ENCODE results near the gene HRG. TPM values are rescaled to one million over a fixed set of nuclear protein-coding genes. Genes with fewer than 3 reads are reported as not detected.
"Not testable (repeated sequence)": the region's sequence is repeated elsewhere in the genome, so short reads cannot be mapped to it uniquely, and the experiment has no call there.

Gene HRG
- total and polyA plus RNA-seq, 2 experiments from 2014 or later: not detected

DNA sequence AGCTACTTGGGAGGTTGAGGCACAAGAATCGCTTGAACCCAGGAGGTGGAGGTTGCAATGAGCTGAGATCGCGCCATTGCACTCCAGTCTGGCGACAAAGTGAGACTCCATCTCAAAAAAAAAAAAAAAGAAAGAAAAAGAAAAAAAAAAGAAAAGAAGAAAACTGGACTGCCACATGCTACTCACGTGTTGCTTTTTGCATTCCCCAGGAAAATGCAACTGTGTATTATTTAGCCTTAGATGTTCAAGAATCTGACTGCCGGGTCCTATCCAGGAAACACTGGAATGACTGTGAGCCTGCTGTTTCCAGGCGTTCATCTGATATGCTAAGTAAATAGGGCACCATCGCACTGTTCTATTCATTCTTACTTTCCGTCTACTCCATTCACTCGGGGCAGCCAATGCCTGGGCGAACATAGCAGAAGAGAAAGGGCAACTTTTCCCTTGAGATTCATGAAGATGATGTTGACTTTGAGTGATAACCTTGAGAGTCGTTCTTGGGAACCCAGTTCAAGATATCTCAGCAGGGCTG is 21.4 kb downstream of the HRG start (continued):
- TF ChIP-seq, protein P1, sequence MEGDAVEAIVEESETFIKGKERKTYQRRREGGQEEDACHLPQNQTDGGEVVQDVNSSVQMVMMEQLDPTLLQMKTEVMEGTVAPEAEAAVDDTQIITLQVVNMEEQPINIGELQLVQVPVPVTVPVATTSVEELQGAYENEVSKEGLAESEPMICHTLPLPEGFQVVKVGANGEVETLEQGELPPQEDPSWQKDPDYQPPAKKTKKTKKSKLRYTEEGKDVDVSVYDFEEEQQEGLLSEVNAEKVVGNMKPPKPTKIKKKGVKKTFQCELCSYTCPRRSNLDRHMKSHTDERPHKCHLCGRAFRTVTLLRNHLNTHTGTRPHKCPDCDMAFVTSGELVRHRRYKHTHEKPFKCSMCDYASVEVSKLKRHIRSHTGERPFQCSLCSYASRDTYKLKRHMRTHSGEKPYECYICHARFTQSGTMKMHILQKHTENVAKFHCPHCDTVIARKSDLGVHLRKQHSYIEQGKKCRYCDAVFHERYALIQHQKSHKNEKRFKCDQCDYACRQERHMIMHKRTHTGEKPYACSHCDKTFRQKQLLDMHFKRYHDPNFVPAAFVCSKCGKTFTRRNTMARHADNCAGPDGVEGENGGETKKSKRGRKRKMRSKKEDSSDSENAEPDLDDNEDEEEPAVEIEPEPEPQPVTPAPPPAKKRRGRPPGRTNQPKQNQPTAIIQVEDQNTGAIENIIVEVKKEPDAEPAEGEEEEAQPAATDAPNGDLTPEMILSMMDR (conservative IDR thresholded peaks at IDR 0.05; ENCODE audit: low read depth in 2 of 2): no peak

DNA sequence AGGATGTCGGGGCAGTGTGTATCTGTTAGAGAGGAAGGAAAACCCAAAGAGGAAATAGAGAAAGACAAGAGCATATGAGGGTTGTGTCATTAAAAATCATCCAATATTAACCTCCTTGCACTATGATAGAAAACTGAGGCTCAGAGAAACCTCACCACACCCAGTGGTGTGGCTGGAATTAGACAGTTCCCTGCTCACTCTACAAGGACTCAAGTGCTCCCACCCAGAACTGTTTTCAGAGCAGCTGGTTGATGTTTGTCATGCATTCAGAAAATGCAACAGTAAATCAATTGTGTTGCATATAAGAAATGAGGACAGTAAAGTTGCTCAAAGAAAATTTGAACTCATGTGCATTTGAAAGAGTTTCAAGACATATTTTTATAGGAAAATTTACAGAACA is 24.5 kb downstream of the HRG start:
- DNase-seq (ENCODE audit: low spot score); H3K4me1 Mint-ChIP-seq; H3K36me3 ChIP-seq (ENCODE audit: insufficient read depth); H2AFZ ChIP-seq; ATAC-seq; H3K27me3 Mint-ChIP-seq (ENCODE audit: insufficient read depth, low read depth, poor library complexity); H3K4me2 ChIP-seq; H3K9me3 Mint-ChIP-seq; H3K27ac Mint-ChIP-seq; H3K79me2 ChIP-seq (replicated peaks; ENCODE audit: insufficient read depth); H3K4me1 ChIP-seq (ENCODE audit: insufficient read depth); H4K20me1 ChIP-seq (replicated peaks; ENCODE audit: insufficient read depth); H3K27me3 ChIP-seq (ENCODE audit: insufficient read depth); H3K4me3 Mint-ChIP-seq; H3K4me3 ChIP-seq; H3K27ac ChIP-seq (ENCODE audit: low read depth); H3K36me3 Mint-ChIP-seq (ENCODE audit: low read depth); H3F3A ChIP-seq (replicated peaks; ENCODE audit: low read depth): not testable (repeated sequence)
- H3K9me2 ChIP-seq (ENCODE audit: insufficient read depth): peaks cover 21% of the 10 kb centered on the region; the same call in 1 of the 2 replicates

DNA sequence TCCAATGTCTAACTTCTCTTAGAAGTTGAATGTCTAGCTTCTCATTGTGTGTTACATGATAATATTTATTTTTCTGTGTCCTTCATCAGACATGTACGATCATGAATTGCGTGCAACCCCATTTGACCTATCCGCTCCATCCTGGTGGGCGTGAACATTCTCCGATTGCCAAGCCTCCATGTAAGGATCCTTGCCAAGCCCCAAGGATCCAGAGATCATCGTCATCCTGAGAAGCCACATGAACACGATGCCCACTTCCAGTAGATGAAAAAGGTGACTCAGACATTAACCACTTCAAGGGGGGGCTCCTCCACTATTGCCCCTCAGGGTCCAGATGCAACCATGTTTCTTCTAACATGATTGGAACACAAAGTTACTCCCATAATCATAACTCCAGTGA is 25.9 kb downstream of the HRG start:
- no peaks in the 10 kb centered on the region; the same call in 2 of the 3 replicates for H3K9me3 Mint-ChIP-seq
- H3K4me2 ChIP-seq: no peak overlapping the region

More for the DNA sequence above, 25.9 kb downstream of the HRG start:
- no peak overlapping the region for H2AFZ ChIP-seq
- Mint-ChIP-seq H3K4me3 (no peak overlapping the region), H3K27ac (no peak overlapping the region), H3K27me3 (ENCODE audit: insufficient read depth, low read depth, poor library complexity) (peaks cover 2% of the 10 kb centered on the region), H3K36me3 (ENCODE audit: low read depth) (no peaks in the 10 kb centered on the region), H3K4me1 (peaks cover 3% of the 10 kb centered on the region; the same call in 1 of the 3 replicates)
- no peaks in the 10 kb centered on the region for H4K20me1 ChIP-seq (replicated peaks; ENCODE audit: insufficient read depth)
- peaks cover 24% of the 10 kb centered on the region; the same call in 1 of the 2 replicates for H3K9me2 ChIP-seq (ENCODE audit: insufficient read depth)
- no peaks in the 10 kb centered on the region for H3K27me3 ChIP-seq (ENCODE audit: insufficient read depth)
- no peaks in the 10 kb centered on the region for H3K36me3 ChIP-seq (ENCODE audit: insufficient read depth)
- DNase-seq (ENCODE audit: low spot score): no peak
- no peak overlapping the region for H3K4me3 ChIP-seq
- no peak for ATAC-seq
- no peaks in the 10 kb centered on the region for H3K4me1 ChIP-seq (ENCODE audit: insufficient read depth)
- TF ChIP-seq, protein P2, sequence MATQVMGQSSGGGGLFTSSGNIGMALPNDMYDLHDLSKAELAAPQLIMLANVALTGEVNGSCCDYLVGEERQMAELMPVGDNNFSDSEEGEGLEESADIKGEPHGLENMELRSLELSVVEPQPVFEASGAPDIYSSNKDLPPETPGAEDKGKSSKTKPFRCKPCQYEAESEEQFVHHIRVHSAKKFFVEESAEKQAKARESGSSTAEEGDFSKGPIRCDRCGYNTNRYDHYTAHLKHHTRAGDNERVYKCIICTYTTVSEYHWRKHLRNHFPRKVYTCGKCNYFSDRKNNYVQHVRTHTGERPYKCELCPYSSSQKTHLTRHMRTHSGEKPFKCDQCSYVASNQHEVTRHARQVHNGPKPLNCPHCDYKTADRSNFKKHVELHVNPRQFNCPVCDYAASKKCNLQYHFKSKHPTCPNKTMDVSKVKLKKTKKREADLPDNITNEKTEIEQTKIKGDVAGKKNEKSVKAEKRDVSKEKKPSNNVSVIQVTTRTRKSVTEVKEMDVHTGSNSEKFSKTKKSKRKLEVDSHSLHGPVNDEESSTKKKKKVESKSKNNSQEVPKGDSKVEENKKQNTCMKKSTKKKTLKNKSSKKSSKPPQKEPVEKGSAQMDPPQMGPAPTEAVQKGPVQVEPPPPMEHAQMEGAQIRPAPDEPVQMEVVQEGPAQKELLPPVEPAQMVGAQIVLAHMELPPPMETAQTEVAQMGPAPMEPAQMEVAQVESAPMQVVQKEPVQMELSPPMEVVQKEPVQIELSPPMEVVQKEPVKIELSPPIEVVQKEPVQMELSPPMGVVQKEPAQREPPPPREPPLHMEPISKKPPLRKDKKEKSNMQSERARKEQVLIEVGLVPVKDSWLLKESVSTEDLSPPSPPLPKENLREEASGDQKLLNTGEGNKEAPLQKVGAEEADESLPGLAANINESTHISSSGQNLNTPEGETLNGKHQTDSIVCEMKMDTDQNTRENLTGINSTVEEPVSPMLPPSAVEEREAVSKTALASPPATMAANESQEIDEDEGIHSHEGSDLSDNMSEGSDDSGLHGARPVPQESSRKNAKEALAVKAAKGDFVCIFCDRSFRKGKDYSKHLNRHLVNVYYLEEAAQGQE (IDR thresholded peaks at IDR 0.05; ENCODE audit: unreplicated experiment): no peak
- TF ChIP-seq ZNF114 (CRISPR knock-in tag; IDR thresholded peaks at IDR 0.05): no peak
- TF ChIP-seq NANOG (IDR thresholded peaks at IDR 0.05; ENCODE audit: borderline replicate concordance): no peak
- no peaks in the 10 kb centered on the region for H3K79me2 ChIP-seq (replicated peaks; ENCODE audit: insufficient read depth)
- H3K27ac ChIP-seq (ENCODE audit: low read depth): no peak overlapping the region
- H3F3A ChIP-seq (replicated peaks; ENCODE audit: low read depth): no peaks in the 10 kb centered on the region

Data from GM23338 (cell line).